GM10248 (cell line): ENCODE results near the gene RBPJL.

Experiments
- CTCF ChIA-PET: fragments of 300-600 bp; sonication (Branson Sonifier 250); formaldehyde crosslinking; extraction: SDS; loops from one replicate; lab custom pipeline; 2021; ENCODE audit warnings: antibody characterized with exemption; lab: Yijun Ruan, JAX
- POLR2A ChIA-PET: fragments of 350-650 bp; sonication (Branson Sonifier 250); formaldehyde crosslinking; extraction: SDS; loops from one replicate; lab custom pipeline; 2020; ENCODE audit warnings: antibody characterized with exemption; lab: Yijun Ruan, JAX
- DNase-seq: peaks from one replicate; pipeline ENCODE4 v3.0.0; 2012; ENCODE audit errors: extremely low spot score
- CTCF ChIP-seq: IDR thresholded peaks from 2 replicates; pipeline ENCODE4 v1.5.1; 2012; ENCODE audit warnings: mild to moderate bottlenecking, low read depth; ENCODE audit errors: extremely low read depth, missing control alignments, control extremely low read depth

The RBPJL gene

GRCh38 chr20:45290677-45291355 lies 15.8 kb upstream of the RBPJL start:
- ChIA-PET CTCF (interaction anchor here (0.8 to 8.0 kb wide), 40 partner anchors 8 to 506 kb away, joined by 3 to 110 read pairs (median 5); partner anchors contain the start of genes KCNS1, MATN4 and WFDC5), POLR2A (no interaction called here)
- peak; percentile 84 for TF ChIP-seq CTCF
- DNase-seq, result peak; percentile 71

GRCh38 chr20:45291526-45291925 lies 15.1 kb upstream of the RBPJL start:
- TF ChIP-seq CTCF, result no peak
- POLR2A ChIA-PET, result no interaction called here
- CTCF ChIA-PET, result interaction anchor here (0.9 to 8.0 kb wide), 33 partner anchors 9 to 507 kb away, joined by 3 to 110 read pairs (median 5); partner anchors contain the start of genes KCNS1, MATN4 and WFDC5
- no peak for DNase-seq

- CTCF ChIA-PET, result interaction anchor here (0.9 to 8.0 kb wide), 21 partner anchors 9 to 544 kb away, joined by 3 to 110 read pairs (median 17); partner anchors contain the start of genes KCNS1, SYS1 and WFDC5
- POLR2A ChIA-PET, result no interaction called here
Measured at GRCh38 chr20:45292343-45292742, 14.3 kb upstream of the RBPJL start.

GRCh38 chr20:45293041-45294002 lies 13.3 kb upstream of the RBPJL start:
- ChIA-PET POLR2A (interaction anchor here (0.5 kb wide), 1 partner anchor 368 kb away, joined by 7 read pairs; no protein-coding TSS in a partner anchor), CTCF (interaction anchor here (0.6 to 8.0 kb wide), 50 partner anchors 9 to 547 kb away, joined by 3 to 110 read pairs (median 5); partner anchors contain the start of genes KCNS1, SEMG2, SYS1 and WFDC2)
- TF ChIP-seq CTCF, result peak; percentile 90
- DNase-seq, result peak; percentile 83

More at GRCh38 chr20:45292343-45292742, 14.3 kb upstream of the RBPJL start:
- no peak for TF ChIP-seq CTCF
- no peak for DNase-seq

DNA sequence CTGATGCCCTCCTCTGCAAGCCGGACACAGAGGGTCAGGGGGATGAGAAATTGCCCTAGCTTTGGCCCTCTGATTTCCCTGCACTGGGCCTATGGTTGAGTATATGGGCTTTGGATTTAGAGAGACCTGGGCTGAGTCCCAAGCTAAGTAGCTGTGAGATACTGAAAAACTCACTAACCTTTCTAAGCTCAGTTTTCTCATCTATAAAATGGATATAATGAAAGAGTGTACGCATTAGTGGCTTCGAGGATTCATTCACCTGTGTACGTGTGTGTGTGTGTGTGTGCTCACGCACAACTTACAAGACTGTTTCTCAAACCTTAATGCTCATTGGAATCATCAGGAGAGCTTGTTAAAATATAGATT lies 12.7 kb upstream of the RBPJL start:
- no peak for DNase-seq
- POLR2A ChIA-PET, result interaction anchor here (0.5 to 0.6 kb wide), 2 partner anchors 103 to 369 kb away, joined by 4 to 7 read pairs; no protein-coding TSS in a partner anchor
- CTCF ChIA-PET, result interaction anchor here (0.7 to 8.0 kb wide), 46 partner anchors 9 to 547 kb away, joined by 3 to 110 read pairs (median 5); partner anchors contain the start of genes KCNS1, SEMG2, SYS1 and WFDC2
- TF ChIP-seq CTCF, result no peak

DNA sequence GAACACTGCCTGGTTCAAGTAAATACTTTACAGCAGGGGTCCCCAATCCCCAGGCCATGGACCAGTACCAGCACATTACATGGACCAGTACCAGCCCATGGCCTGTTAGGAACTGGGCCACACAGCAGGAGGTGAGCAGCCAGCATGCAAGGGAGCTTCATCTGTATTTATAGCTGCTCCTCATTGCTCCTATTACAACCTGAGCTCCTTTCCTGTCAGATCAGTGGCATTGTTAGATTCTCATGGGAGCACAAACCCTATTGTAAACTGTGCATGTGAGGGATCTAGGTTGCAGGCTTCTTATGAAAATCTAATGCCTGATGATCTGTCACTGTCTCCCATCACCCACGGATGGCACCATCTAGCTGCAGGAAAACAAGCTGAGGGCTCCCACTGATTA lies 12.0 kb upstream of the RBPJL start:
- DNase-seq, result no peak
- no peak for TF ChIP-seq CTCF
- POLR2A ChIA-PET, result no interaction called here
- CTCF ChIA-PET, result interaction anchor here (0.8 to 8.0 kb wide), 36 partner anchors 8 to 548 kb away, joined by 3 to 110 read pairs (median 6); partner anchors contain the start of genes KCNS1, SEMG2, SYS1 and WFDC2
